HG03565 (cell line): ENCODE results near the gene ZNF618.

Experiments used
- ATAC-seq: cut with Tn5 transposase; IDR thresholded peaks from one replicate; pipeline ENCODE4 v1.9.1; 2021; ENCODE audit warnings: mild to moderate bottlenecking, moderate library complexity; ENCODE audit not compliant: unreplicated experiment

ZNF618 gene

GRCh38 chr9:114053246-114054005 lies 177.3 kb downstream of the ZNF618 start:
- ATAC-seq = no peak

GRCh38 chr9:114054191-114054690 lies 178.1 kb downstream of the ZNF618 start:
- no peak for ATAC-seq

GRCh38 chr9:114055061-114055460 lies 179.0 kb downstream of the ZNF618 start:
- no peak for ATAC-seq

- ATAC-seq = no peak
Observed at GRCh38 chr9:114055894-114056293, 179.8 kb downstream of the ZNF618 start.

GRCh38 chr9:114056527-114056926 lies 180.4 kb downstream of the ZNF618 start:
- ATAC-seq = no peak

GRCh38 chr9:114057161-114057885 lies 181.2 kb downstream of the ZNF618 start:
- no peak for ATAC-seq

- ATAC-seq = no peak
Observed at GRCh38 chr9:114058688-114059046, 182.6 kb downstream of the ZNF618 start.

GRCh38 chr9:114059047-114059803 lies 183.1 kb downstream of the ZNF618 start:
- ATAC-seq = no peak

- ATAC-seq = no peak
Observed at GRCh38 chr9:114060070-114060469, 184.0 kb downstream of the ZNF618 start.

GRCh38 chr9:114060711-114061110 lies 184.6 kb downstream of the ZNF618 start:
- ATAC-seq = no peak

- ATAC-seq = no peak
Observed at GRCh38 chr9:114061292-114061691, 185.2 kb downstream of the ZNF618 start.

GRCh38 chr9:114061830-114062474 lies 185.8 kb downstream of the ZNF618 start:
- no peak for ATAC-seq

GRCh38 chr9:114065304-114065703 lies 189.2 kb downstream of the ZNF618 start:
- no peak for ATAC-seq

- ATAC-seq = no peak
Observed at GRCh38 chr9:114069476-114070187, 193.5 kb downstream of the ZNF618 start.

GRCh38 chr9:114070188-114071103 lies 194.3 kb downstream of the ZNF618 start:
- no peak for ATAC-seq

GRCh38 chr9:114071197-114071795 lies 195.2 kb downstream of the ZNF618 start:
- ATAC-seq = no peak

- no peak for ATAC-seq
Observed at GRCh38 chr9:114072184-114073140, 196.4 kb downstream of the ZNF618 start.

GRCh38 chr9:114075602-114076001 lies 199.5 kb downstream of the ZNF618 start:
- no peak for ATAC-seq
